Endodermal cell (in vitro differentiated cells): ENCODE measurements around the gene CPED1. TPM values are rescaled to one million over a fixed set of nuclear protein-coding genes. Genes with fewer than 3 reads are reported as not detected.

Experiments used
- DNase-seq: peaks from one replicate; pipeline ENCODE4 v3.0.0-alpha.2; 2017
- H3K27ac ChIP-seq: 2 replicates; pipeline ENCODE4 v1.5.1; 2013; ENCODE audit warnings: mild to moderate bottlenecking, low read depth, low read length, moderate library complexity
- H3K27me3 ChIP-seq: 2 replicates; pipeline ENCODE4 v1.6.1; 2013; ENCODE audit warnings: mild to moderate bottlenecking, low read length, moderate library complexity; ENCODE audit not compliant: insufficient read depth, control insufficient read depth, poor library complexity, severe bottlenecking
- H3K36me3 ChIP-seq: 2 replicates; pipeline ENCODE4 v1.7.0; 2013; ENCODE audit warnings: mild to moderate bottlenecking, low read length, moderate library complexity; ENCODE audit not compliant: control insufficient read depth, insufficient read depth
- H3K4me1 ChIP-seq: one replicate; pipeline ENCODE4 v1.7.0; 2013; ENCODE audit warnings: low read length; ENCODE audit not compliant: control insufficient read depth, insufficient read depth
- H3K4me3 ChIP-seq: 2 replicates; pipeline ENCODE4 v1.5.1; 2013; ENCODE audit warnings: mild to moderate bottlenecking, low read length, moderate library complexity
- H3K9ac ChIP-seq: 2 replicates; pipeline ENCODE4 v1.6.1; 2013; ENCODE audit warnings: mild to moderate bottlenecking, low read length, moderate library complexity; ENCODE audit not compliant: poor library complexity, severe bottlenecking; ENCODE audit errors: extremely low read depth
- H3K9me3 ChIP-seq: 2 replicates; pipeline ENCODE4 v1.6.1; 2013; ENCODE audit warnings: mild to moderate bottlenecking, low read length, moderate library complexity; ENCODE audit not compliant: control insufficient read depth
- H3K27ac Mint-ChIP-seq: 2 replicates; pipeline ENCODE4 v1.8.0; 2020; ENCODE audit warnings: mixed read lengths
- H3K27me3 Mint-ChIP-seq: 2 replicates; pipeline ENCODE4 v1.8.0; 2021; ENCODE audit warnings: mild to moderate bottlenecking, mixed read lengths; ENCODE audit not compliant: insufficient read depth
- H3K36me3 Mint-ChIP-seq: 2 replicates; pipeline ENCODE4 v1.8.0; 2020; ENCODE audit warnings: low read depth, mixed read lengths
- H3K4me1 Mint-ChIP-seq: 2 replicates; pipeline ENCODE4 v1.8.0; 2020; ENCODE audit warnings: mixed read lengths
- H3K4me3 Mint-ChIP-seq: 2 replicates; pipeline ENCODE4 v1.8.0; 2020; ENCODE audit warnings: mild to moderate bottlenecking, moderate library complexity, mixed read lengths
- H3K9me3 Mint-ChIP-seq: 2 replicates; pipeline ENCODE4 v1.8.0; 2020; ENCODE audit warnings: mild to moderate bottlenecking, mixed read lengths
- CTCF ChIP-seq: fragments of 200-600 bp; sonication (generic); conservative IDR thresholded peaks from 2 replicates; pipeline ENCODE4 v1.5.0; 2021; ENCODE audit warnings: antibody characterized with exemption, mild to moderate bottlenecking
- WGBS, 2 experiments: methylation state at CpG; one replicate each; pipeline versions ENCODE4 v1.1.5 to v1.1.7; 2013; ENCODE audit warnings: missing lambda C conversion rate in 2 of 2, mixed read lengths in 1 of 2; ENCODE audit not compliant: insufficient coverage in 1 of 2, insufficient read length in 1 of 2; 5-methylcytosine and 5-hydroxymethylcytosine counted together
- total RNA-seq, 2 donors: library from RNA; stranded (reverse); fragmentation: NEBNext Ultra II Directional in 1 of 2; extraction: Animal tissue kit (Norgen Biotek cat#: 25700) in 1 of 2; gene quantifications; 2 replicates in 1 of 2; 3 replicates in 1 of 2; pipeline ENCODE4 v1.2.1, GENCODE V29; 2021

CPED1 gene
- total RNA-seq, 2 donors from 2014 or later, result 1.1 TPM; not detected in 1

- Histone ChIP-seq H3K36me3 (no peaks in the 10 kb centered on the region), H3K4me1 (no peaks in the 10 kb centered on the region), H3K27ac (no peak overlapping the region), H3K9me3 (no peaks in the 10 kb centered on the region), H3K4me3 (no peak overlapping the region), H3K27me3 (no peaks in the 10 kb centered on the region), H3K9ac (no peak overlapping the region)
- no peak for DNase-seq
- Mint-ChIP-seq H3K27ac (no peak overlapping the region), H3K4me1 (no peaks in the 10 kb centered on the region), H3K36me3 (no peaks in the 10 kb centered on the region), H3K9me3 (no peaks in the 10 kb centered on the region), H3K4me3 (no peak overlapping the region), H3K27me3 (no peaks in the 10 kb centered on the region)
- 94 to 96% methylated on average over 3 of the region's 3 CpGs for WGBS, 2 experiments
- no peak for TF ChIP-seq CTCF
Measured at GRCh38 chr7:120941856-120942255, 46.7 kb upstream of the CPED1 start.

GRCh38 chr7:120942861-120943260, 45.6 kb upstream of the CPED1 start:
- TF ChIP-seq CTCF, result no peak
- H3K9me3 Mint-ChIP-seq, result no peaks in the 10 kb centered on the region
- no peak overlapping the region for H3K4me3 Mint-ChIP-seq
- no peaks in the 10 kb centered on the region for H3K4me1 ChIP-seq
- H3K9ac ChIP-seq, result no peak overlapping the region
- DNase-seq, result no peak
- no peaks in the 10 kb centered on the region for H3K4me1 Mint-ChIP-seq
- H3K27ac ChIP-seq, result no peak overlapping the region
- H3K36me3 ChIP-seq, result no peaks in the 10 kb centered on the region
- WGBS, 2 experiments, result 100% methylated on average over 1 of the region's 1 CpG; no CpG with 5 or more reads in 1 of the 2 experiments
- no peaks in the 10 kb centered on the region for H3K36me3 Mint-ChIP-seq
- no peaks in the 10 kb centered on the region for H3K27me3 Mint-ChIP-seq
- no peak overlapping the region for H3K4me3 ChIP-seq
- H3K27me3 ChIP-seq, result no peaks in the 10 kb centered on the region
- no peaks in the 10 kb centered on the region for H3K9me3 ChIP-seq
- no peak overlapping the region for H3K27ac Mint-ChIP-seq

- Histone ChIP-seq H3K36me3 (no peaks in the 10 kb centered on the region), H3K27me3 (no peaks in the 10 kb centered on the region), H3K9me3 (no peaks in the 10 kb centered on the region), H3K4me3 (no peak overlapping the region), H3K27ac (no peak overlapping the region), H3K9ac (no peak overlapping the region), H3K4me1 (no peaks in the 10 kb centered on the region)
- H3K4me1 Mint-ChIP-seq, result peaks cover 6% of the 10 kb centered on the region
- H3K27ac Mint-ChIP-seq, result no peak overlapping the region
- no peak for DNase-seq
- no peaks in the 10 kb centered on the region for H3K9me3 Mint-ChIP-seq
- no peaks in the 10 kb centered on the region for H3K36me3 Mint-ChIP-seq
- no peak for TF ChIP-seq CTCF
- WGBS, 2 experiments, result 81 to 91% methylated on average over 4 to 6 of the region's 6 CpGs
- H3K4me3 Mint-ChIP-seq, result no peak overlapping the region
- H3K27me3 Mint-ChIP-seq, result no peaks in the 10 kb centered on the region
Measured at GRCh38 chr7:120944826-120945562, 43.5 kb upstream of the CPED1 start.
